Epidermal melanocyte (primary cell): ENCODE results near the gene CUL2.
"Not testable (repeated sequence)": the region's sequence is repeated elsewhere in the genome, so short reads cannot be mapped to it uniquely, and the experiment has no call there.

Source experiments
- DNase-seq: peaks from one replicate; pipeline ENCODE4 v3.0.0; 2011; ENCODE audit warnings: low spot score; ENCODE audit not compliant: insufficient read length

The CUL2 gene

DNA sequence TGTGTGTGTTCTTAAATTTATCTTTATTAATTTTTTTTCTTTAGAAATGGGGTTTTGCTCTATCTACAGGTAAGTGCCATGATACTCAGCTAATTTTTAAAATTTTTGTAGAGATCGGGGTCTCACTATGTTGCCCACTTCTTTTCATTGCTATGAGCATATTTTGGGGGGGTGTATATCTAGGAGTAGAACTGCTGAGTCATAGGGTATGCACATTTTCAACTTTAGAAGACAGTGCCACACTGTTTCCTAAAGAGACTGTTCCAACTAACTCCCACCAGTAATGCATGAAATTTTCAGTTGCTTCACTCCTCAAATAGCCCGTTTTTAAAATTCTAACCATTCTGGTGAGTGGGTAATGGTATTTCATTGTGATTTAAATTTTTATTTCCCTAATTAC lies 108.3 kb downstream of the CUL2 start:
- DNase-seq: no peak

DNA sequence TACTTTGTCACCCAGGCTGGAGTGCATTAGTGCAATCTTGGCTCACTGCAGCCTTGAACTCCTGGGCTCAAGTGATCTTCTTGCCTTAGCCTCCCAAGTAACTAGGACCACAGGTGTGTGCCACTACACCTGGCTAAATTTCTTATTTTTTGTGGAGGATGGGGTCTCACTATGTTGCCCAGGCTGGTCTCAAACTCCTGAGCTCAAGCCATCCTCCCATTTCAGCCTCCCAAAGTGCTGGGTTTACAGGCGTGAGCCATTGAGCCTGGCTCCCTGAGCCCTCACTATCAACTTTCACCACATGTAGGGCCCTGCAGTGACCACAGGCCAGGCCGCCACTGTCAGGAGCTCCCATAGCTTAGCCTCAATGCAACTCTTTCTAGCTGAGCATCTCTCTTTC lies 110.2 kb downstream of the CUL2 start:
- no peak for DNase-seq

DNA sequence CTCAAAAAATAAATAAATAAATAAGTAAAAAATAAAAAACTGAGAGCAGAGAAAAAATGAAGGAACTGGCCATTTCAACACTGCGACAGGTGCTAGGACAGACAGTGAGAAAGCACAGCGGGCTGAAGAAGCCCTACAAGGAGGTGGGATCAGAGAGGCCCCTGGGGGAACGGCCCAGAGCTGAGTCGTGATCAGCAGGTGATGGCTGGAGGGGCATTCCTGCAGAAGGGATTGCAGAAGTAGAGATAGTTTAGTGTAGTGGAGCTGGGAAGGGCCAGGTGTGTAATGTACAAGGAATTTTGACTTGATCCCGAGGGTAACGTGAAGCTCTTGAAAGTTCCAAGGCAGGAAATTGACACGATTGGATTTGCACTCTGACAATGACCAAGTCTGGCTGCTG lies 112.1 kb downstream of the CUL2 start:
- DNase-seq: no peak

DNA sequence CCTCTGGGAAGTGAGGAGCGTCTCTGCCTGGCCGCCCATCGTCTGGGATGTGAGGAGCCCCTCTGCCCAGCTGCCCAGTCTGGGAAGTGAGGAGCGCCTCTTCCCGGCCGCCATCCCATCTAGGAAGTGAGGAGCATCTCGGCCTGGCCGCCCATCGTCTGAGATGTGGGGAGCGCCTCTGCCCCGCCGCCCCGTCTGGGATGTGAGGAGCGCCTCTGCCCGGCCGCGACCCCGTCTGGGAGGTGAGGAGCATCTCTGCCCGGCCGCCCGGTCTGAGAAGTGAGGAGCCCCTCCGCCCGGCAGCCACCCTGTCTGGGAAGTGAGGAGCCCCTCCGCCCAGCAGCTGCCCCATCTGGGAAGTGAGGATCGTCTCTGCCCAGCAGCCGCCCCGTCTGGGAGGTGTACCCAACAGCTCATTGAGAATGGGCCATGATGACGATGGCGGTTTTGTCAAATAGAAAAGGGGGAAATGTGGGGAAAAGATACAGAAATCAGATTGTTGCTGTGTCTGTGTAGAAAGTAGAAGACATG lies 113.7 kb downstream of the CUL2 start:
- DNase-seq: not testable (repeated sequence)

DNA sequence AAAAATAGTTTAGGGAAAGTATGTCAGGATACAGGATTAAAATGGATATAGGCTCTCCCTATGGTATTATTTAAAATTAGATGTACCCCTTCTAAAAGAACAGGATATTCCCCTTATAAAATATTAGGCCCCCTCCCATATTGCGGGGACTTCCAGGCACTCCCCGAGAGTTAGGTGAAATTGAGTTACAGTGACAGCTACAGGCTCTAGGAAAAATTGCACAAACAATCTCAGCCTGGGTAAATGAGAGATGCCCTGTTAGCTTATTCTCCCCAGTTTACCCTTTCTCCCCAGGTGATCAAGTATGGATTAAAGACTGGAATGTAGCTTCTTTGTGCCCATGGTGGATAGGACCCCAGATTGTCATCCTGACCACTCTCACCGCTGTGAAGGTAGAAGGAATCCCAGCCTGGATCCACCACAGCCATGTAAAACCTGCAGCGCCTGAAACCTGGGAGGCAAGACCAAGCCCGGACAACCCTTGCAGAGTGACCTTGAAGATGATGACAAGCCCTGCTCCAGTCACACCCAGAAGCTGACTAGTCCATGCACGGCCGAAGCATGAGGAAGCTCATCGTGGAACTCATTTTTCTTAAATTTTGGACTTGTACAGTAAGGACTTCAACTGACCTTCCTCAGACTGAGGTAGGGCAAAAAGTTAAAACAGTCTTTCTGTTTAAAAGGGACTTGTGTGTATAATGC lies 115.6 kb downstream of the CUL2 start:
- not testable (repeated sequence) for DNase-seq

DNA sequence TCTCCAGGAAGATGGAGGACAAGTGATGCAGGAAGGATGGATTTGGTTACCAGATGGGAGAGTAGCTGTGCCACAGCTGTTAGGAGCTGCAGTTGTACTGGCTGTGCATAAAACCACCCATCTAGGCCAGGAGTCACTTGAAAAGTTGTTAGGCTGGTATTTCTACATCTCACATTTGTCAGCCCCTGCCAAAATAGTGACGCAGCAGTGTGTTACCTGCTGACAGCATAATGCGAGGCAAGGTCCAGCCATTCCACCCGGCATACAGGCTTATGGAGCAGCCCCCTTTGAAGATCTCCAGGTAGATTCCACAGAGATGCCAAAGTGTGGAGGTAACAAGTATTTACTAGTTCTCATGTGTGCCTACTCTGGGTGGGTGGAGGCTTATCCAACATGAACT lies 116.4 kb downstream of the CUL2 start:
- DNase-seq: not testable (repeated sequence)

DNA sequence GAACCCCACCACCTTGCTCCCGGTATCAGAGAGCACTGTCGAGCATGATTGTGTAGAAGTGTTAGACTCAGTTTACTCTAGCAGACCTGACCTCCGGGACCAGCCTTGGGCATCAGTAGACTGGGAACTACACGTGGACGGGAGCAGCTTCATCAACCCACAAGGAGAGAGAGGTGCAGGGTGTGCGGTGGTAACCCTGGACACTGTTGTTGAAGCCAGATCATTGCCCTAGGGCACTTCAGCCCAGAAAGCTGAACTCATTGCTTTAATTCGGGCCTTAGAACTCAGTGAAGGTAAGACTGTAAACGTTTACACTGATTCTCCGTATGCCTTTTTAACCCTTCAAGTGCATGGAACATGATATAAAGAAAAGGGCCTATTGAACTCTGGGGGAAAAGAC lies 117.0 kb downstream of the CUL2 start:
- not testable (repeated sequence) for DNase-seq

DNA sequence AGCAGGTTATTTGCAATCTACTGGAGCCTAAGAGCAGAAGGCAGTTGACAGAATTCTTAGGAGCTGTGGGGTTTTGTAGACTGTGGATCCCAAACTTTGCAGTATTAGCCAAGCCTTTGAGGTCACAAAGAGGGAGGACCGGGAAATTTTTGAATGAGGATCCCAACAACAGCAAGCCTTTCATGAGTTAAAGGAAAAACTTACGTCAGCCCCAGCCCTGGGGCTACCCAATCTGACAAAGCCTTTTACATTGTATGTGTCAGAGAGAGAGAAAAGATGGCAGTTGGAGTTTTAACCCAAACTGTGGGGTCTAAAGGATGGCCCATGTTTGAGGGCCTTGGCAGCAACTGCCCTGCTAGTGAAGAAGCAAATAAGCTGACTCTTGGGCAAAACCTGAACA lies 117.5 kb downstream of the CUL2 start:
- not testable (repeated sequence) for DNase-seq

DNA sequence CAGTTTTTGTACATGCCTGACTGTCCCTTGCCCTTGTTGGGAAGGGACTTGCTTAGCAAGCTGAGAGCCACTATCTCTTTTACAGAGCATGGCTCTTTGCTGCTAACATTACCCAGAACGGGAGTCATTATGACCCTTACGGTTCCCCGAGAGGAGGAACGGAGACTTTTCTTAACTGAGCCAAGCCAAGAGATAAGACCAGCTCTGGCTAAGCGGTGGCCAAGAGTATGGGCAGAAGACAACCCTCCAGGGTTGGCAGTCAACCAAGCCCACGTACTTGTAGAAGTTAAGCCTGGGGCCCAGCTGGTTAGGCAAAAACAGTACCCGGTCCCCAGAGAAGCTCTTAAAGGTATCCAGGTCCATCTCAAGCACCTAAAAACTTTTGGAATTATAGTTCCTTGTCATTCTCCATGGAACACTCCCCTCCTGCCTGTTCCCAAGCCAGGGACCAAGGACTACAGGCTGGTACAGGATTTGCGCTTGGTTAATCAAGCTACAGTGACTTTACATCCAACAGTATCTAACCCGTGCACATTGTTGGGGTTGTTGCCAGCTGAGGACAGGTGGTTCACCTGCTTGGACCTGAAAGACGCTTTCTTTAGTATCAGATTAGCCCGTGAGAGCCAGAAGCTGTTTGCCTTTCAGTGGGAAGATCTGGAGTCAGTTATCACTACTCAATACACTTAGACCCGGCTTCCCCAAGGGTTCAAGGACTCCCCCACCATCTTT lies 118.4 kb downstream of the CUL2 start:
- DNase-seq: not testable (repeated sequence)

DNA sequence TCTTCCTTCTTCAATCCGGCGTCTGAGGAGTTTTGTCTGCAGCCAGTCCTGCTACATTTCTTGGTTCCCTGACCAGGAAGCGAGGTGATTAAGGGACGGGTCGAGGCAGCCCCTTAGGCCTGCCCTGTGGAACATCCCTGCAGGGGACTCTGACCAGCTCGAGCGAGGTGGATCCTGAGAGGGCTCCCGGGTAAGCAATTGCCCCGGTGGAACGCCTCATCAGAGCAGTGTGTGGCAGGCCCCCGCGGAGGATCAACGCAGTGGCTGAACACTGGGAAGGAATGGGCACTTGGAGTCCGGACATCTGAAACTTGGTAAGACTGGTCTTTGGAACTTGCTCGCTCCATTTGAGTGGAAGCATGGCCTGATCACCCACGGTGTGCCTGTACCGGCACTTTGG lies 121.0 kb downstream of the CUL2 start:
- DNase-seq: no peak

DNA sequence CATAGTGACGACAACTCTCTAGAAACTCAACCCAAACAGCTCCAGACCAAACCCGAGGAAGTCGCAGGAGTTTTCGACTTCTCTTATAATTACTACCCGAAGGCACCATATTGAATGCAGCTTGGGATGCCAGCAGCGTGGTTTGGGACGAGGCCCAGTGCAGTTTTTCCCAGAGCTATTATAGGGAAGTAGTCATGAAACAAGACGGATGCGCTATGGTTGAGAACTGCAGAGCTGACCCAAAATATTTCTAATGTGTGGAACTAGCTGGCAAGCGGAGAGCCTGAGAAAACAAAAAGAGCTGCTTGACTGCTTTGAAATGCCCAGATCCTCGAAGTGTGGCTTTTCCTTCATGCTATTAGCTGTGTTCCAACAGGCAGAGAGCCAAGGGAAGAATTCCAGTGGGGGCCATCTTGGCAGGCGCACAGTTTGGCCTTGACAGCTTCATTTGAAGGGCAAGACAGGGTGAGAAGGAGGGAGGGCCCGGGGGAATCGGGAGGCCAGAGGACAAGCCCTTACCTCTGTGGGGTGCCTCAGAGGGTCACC lies 122.7 kb downstream of the CUL2 start:
- DNase-seq: peak; percentile 36

DNA sequence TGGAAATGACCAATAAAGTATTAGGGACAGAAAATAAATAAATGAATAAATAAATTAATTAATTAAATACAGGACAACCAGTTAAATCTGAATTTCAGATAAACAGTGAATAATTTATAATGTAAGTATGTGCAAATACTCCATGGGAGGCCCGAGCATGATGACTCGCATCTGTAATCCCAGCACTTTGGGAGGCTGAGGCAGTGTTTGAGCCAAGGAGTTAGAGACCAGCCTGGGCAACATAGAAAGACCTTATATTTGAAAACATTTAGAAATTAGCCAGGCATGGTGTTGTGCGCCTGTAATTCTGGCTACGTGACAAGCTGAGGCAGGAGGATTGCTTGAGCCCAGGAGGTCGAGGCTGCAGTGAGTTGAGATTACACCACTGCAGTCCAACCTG lies 123.7 kb downstream of the CUL2 start:
- no peak for DNase-seq

DNA sequence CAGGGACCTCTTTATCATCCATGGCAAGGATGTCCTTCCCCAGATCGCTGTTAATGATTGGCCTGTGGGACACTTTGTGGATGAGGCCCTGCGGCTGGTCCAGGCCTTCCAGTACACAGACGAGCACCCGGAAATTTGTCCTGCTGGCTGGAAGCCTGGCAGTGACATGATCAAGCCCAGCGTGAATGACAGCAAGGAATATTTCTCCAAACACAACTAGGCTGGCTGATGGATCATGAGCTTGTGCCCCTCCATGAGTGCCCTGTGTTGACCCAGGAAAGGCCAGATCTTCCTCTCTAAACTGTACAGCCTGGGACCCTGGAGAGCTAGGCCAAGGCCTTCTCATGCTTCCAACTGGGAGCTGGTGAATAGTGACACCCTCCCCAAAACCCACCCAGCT lies 124.1 kb downstream of the CUL2 start:
- no peak for DNase-seq

DNA sequence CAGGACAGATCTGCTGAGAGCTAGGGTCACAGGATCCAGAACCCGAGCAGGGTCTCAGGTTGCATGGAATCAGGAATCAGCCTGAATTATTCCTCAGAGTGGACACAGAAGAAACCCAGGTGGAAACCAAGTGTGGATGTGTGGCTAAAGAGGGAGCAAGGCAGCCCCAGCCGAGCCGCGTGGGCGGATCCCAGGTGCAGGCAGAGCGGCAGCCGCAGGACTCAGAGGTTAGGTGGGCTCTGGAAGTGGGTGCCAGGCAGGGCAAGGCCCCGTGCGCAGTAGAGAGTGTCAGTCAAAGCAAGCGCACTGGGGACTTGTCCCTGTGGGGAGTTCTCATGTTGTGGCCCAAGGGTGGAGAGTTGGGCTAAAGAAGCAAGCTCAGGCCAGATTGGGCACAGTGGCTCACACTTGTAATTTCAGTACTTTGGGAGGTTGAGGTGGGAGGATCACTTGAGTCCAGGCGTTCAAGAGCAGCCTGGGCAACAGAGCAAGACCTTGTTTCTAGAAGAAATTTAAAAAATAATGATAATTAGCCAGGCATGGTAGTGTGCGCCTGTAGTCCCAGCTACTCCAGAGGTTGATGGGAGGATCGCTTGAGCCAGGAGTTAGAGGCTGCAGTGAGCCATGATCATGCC lies 125.9 kb downstream of the CUL2 start:
- no peak for DNase-seq

DNA sequence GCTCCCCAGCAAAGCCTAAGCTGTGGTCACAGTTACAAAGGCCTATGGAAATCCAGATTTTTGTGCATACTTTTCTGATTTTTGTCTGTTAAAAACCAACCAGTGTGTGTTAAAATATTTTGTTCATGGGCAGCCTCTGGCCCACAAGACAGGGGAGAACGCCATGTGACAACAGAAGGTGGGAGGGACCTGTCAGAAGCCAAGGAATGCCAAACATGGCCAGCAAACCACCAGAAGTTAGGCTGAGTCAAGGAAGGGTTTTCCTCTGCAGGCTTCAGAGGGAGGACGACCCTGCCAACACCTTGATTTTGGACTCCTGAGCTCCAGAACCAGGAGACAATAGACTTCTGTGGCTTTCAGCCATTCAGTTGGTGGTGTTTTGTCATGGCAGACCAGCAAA lies 127.3 kb downstream of the CUL2 start:
- DNase-seq: no peak

DNA sequence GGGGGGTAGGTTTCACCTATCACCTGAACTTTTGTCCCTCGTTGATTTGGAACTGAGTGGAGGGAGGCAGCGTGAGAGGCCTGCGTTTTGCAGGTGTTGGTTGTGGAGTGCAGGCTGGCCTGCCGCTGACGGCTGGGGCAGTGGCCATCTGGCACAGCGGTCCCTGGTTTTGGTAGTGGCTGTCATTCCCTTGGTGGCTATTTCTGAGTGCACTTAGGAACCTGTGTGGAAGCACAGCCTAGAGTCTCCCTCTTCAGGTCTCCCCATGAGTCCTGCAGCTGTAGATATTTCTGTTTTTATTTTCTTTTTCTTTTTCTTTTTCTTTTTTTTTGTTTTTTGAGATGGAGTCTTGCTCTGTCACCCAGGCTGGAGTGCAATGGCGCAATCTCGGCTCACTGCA lies 129.2 kb downstream of the CUL2 start:
- DNase-seq: no peak

DNA sequence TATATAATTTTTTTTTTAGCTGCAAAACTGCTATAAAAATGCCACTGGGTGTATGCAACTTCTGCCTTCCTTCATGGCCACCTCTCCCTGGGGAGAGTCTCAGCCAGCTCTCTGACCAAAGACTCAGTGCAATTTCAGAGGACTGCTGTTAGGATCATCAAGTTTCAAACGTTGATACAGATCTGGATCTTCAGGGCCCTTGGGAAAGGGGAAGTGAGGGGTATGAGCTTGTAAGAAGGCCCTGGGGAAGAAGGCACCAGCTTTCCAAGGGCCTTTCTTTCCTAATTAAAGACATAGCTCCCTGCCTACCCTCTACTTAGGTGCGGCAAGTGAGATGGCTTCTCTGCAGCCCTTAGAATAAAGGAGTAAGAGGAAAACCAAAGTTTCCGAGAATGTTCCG lies 130.4 kb downstream of the CUL2 start:
- no peak for DNase-seq

DNA sequence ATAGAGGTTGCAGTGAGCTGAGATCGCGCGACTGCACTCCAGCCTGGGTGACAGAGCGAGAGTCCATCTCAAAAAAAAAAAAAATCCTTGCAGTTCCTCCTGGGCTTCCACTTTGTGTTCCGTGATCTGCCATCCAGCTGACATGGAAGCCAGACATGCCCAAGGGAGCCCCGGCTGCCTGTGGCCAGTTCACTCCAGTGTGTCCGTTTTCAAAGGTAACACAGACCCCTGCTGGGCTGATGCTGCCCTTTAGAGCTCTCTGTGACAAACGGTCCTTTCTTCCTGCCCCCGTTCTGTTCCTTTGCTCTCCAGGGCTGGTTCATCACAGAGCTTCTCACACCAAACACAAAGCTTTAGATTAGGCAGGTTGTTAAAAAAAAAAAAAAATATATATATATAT lies 130.8 kb downstream of the CUL2 start:
- DNase-seq: no peak
